DOHH2 (cell line): ENCODE results near the gene NAPB.

Experiments used
- CTCF ChIP-seq: fragments of 200-600 bp; sonication (generic); IDR thresholded peaks from one replicate; pipeline ENCODE4 v1.5.1; 2014; ENCODE audit warnings: antibody characterized with exemption, mild to moderate bottlenecking, low read depth, low read length; ENCODE audit not compliant: poor library complexity, severe bottlenecking
- EZH2phosphoT487 ChIP-seq: fragments of 200-600 bp; sonication (generic); IDR thresholded peaks from 2 replicates; pipeline ENCODE4 v1.6.1; 2017; ENCODE audit warnings: borderline replicate concordance, mild to moderate bottlenecking, antibody characterized with exemption, low read length, moderate library complexity, mixed read lengths

GRCh38 chr20:23450877-23451276 lies 29.6 kb upstream of the NAPB start:
- no peak for TF ChIP-seq CTCF
- TF ChIP-seq EZH2phosphoT487 = no peak
